ENCODE measurements around the gene FUNDC2. TPM values are rescaled to one million over a fixed set of nuclear protein-coding genes. Genes with fewer than 3 reads are reported as not detected.
"Not testable (repeated sequence)": the region's sequence is repeated elsewhere in the genome, so short reads cannot be mapped to it uniquely, and the experiment has no call there.

Gene FUNDC2
- polyA plus RNA-seq (ENCODE audit: insufficient read depth in 1 of 5, insufficient read length in 5 of 5, low replicate concordance in 1 of 5), result 100 to 1,000 TPM; 108 to 133 (median 113) TPM
- long read RNA-seq, donor 1, full-length matches to known transcripts, result 61 of 94 reads
- long read RNA-seq, donor 1, partial matches to known transcripts, result 33 of 94 reads
- long read RNA-seq, donor 1, other reads (novel, unspliced or antisense), result 0 of 94 reads
- long read RNA-seq, donor 2, full-length matches to known transcripts, result 25 of 39 reads
- long read RNA-seq, donor 2, partial matches to known transcripts, result 14 of 39 reads
- long read RNA-seq, donor 2, other reads (novel, unspliced or antisense), result 0 of 39 reads
- long read RNA-seq, donor 3, full-length matches to known transcripts, result 37 of 42 reads
- long read RNA-seq, donor 3, partial matches to known transcripts, result 5 of 42 reads
- long read RNA-seq, donor 3, other reads (novel, unspliced or antisense), result 0 of 42 reads
- long read RNA-seq, donor 4, full-length matches to known transcripts, result 27 of 81 reads
- long read RNA-seq, donor 4, partial matches to known transcripts, result 54 of 81 reads
- long read RNA-seq, donor 4, other reads (novel, unspliced or antisense), result 0 of 81 reads
- long read RNA-seq, donor 5, full-length matches to known transcripts, result 56 of 78 reads
- long read RNA-seq, donor 5, partial matches to known transcripts, result 22 of 78 reads
- long read RNA-seq, donor 5, other reads (novel, unspliced or antisense), result 0 of 78 reads
- long read RNA-seq, donor 6, full-length matches to known transcripts, result 52 of 66 reads
- long read RNA-seq, donor 6, partial matches to known transcripts, result 14 of 66 reads
- long read RNA-seq, donor 6, other reads (novel, unspliced or antisense), result 0 of 66 reads
- long read RNA-seq, donor 7, full-length matches to known transcripts, result 30 of 30 reads
- long read RNA-seq, donor 7, partial matches to known transcripts, result 0 of 30 reads
- long read RNA-seq, donor 7, other reads (novel, unspliced or antisense), result 0 of 30 reads
- long read RNA-seq, donor 8, full-length matches to known transcripts, result 18 of 43 reads
- long read RNA-seq, donor 8, partial matches to known transcripts, result 6 of 43 reads
- long read RNA-seq, donor 8, other reads (novel, unspliced or antisense), result 19 of 43 reads

GRCh38 chrX:155026727-155027508 lies at the start of gene FUNDC2:
Gene FUNDC2 (plus strand): TSS chrX:155026844. CDS start chrX:155026939, 95 bp downstream.
- DNase-seq, result peak; percentile 91 to 92

GRCh38 chrX:154979629-154980028 lies 47.0 kb upstream of the FUNDC2 start:
- DNase-seq, result no peak

GRCh38 chrX:154980330-154981115 lies 46.1 kb upstream of the FUNDC2 start:
- DNase-seq, result peak; percentile 33 to 62

- DNase-seq, result no peak
These were observed 45.6 kb upstream of the FUNDC2 start for GRCh38 chrX:154981116-154981411.

- DNase-seq, result no peak
These were observed 39.6 kb upstream of the FUNDC2 start for GRCh38 chrX:154986826-154987575.

GRCh38 chrX:154987940-154988339 lies 38.7 kb upstream of the FUNDC2 start:
- no peak for DNase-seq

GRCh38 chrX:154988719-154989118 lies 37.9 kb upstream of the FUNDC2 start:
- DNase-seq, result no peak

- DNase-seq, result no peak
These were observed 36.1 kb upstream of the FUNDC2 start for GRCh38 chrX:154990496-154990895.

- DNase-seq, result no peak
These were observed 35.6 kb upstream of the FUNDC2 start for GRCh38 chrX:154991039-154991438.

- no peak for DNase-seq
These were observed 35.2 kb upstream of the FUNDC2 start for GRCh38 chrX:154991476-154991875.

GRCh38 chrX:154998204-154998880 lies 28.3 kb upstream of the FUNDC2 start:
- no peak for DNase-seq

- no peak for DNase-seq
These were observed 25.8 kb upstream of the FUNDC2 start for GRCh38 chrX:155000841-155001240.

- no peak for DNase-seq
These were observed 24.8 kb upstream of the FUNDC2 start for GRCh38 chrX:155001873-155002272.

GRCh38 chrX:155005190-155005589 lies 21.5 kb upstream of the FUNDC2 start:
- DNase-seq, result no peak

GRCh38 chrX:155006379-155006778 lies 20.3 kb upstream of the FUNDC2 start:
- DNase-seq, result not testable (repeated sequence)

- not testable (repeated sequence) for DNase-seq
These were observed 19.6 kb upstream of the FUNDC2 start for GRCh38 chrX:155006913-155007671.

GRCh38 chrX:155008578-155008977 lies 18.1 kb upstream of the FUNDC2 start:
- DNase-seq, result not testable (repeated sequence)

GRCh38 chrX:155009994-155010472 lies 16.6 kb upstream of the FUNDC2 start:
- no peak for DNase-seq

All from right lung (tissue), 10 donors.